Lung (tissue), 12 donors: ENCODE data around the gene FAM216B. TPM values are rescaled to one million over a fixed set of nuclear protein-coding genes. Genes with fewer than 3 reads are reported as not detected.
"Not testable (repeated sequence)": the region's sequence is repeated elsewhere in the genome, so short reads cannot be mapped to it uniquely, and the experiment has no call there.

Source experiments
- ATAC-seq: fragments of 200-7000 bp; cut with Tn5 transposase; one replicate; pipeline ENCODE4 v1.9.1; 2020; ENCODE audit warnings: moderate number of reproducible peaks; ENCODE audit not compliant: insufficient read depth, low FRiP score
- DNase-seq, 3 donors: peaks; one replicate each; pipeline ENCODE4 v3.0.0-alpha.2; 2013 to 2017
- H3K27ac ChIP-seq, 2 donors: one replicate each; pipeline ENCODE4 v1.5.1; 2013; ENCODE audit warnings: mild to moderate bottlenecking in 2 of 2, moderate library complexity in 2 of 2, control low read depth in 1 of 2, inconsistent platforms in 1 of 2, low read depth in 1 of 2, low read length in 1 of 2
- H3K27me3 ChIP-seq, 3 donors: one replicate each; pipeline ENCODE4 v1.5.1; 2013; ENCODE audit warnings: low read length in 2 of 3; ENCODE audit not compliant: control insufficient read depth in 3 of 3, insufficient read depth in 3 of 3
- H3K36me3 ChIP-seq, 4 donors: one replicate each; pipeline ENCODE4 v1.5.1; 2013; ENCODE audit warnings: low read length in 4 of 4, mild to moderate bottlenecking in 1 of 4, moderate library complexity in 1 of 4; ENCODE audit not compliant: control insufficient read depth in 4 of 4, insufficient read depth in 4 of 4
- H3K4me1 ChIP-seq, 5 donors: one replicate each; pipeline ENCODE4 v1.5.1; 2013; ENCODE audit warnings: low read length in 5 of 5, mild to moderate bottlenecking in 2 of 5, moderate library complexity in 1 of 5; ENCODE audit not compliant: control insufficient read depth in 5 of 5, insufficient read depth in 5 of 5
- H3K4me3 ChIP-seq: one replicate; pipeline ENCODE4 v1.5.1; 2013; ENCODE audit warnings: mild to moderate bottlenecking, control low read depth, moderate library complexity
- H3K9ac ChIP-seq, 2 donors: one replicate each; pipeline ENCODE4 v1.5.1; 2013; ENCODE audit warnings: low read length in 2 of 2, control low read depth in 1 of 2; ENCODE audit not compliant: insufficient read depth in 1 of 2
- H3K9me3 ChIP-seq, 4 donors: one replicate each; pipeline ENCODE4 v1.5.1; 2013; ENCODE audit warnings: low read length in 3 of 4, mild to moderate bottlenecking in 1 of 4, moderate library complexity in 1 of 4; ENCODE audit not compliant: control insufficient read depth in 4 of 4, insufficient read depth in 3 of 4
- CTCF ChIP-seq: IDR thresholded peaks from 2 replicates; pipeline ENCODE4 v1.5.1; 2012; ENCODE audit warnings: mild to moderate bottlenecking; ENCODE audit errors: control extremely low read depth, extremely low read depth
- WGBS, 2 donors: extraction: QIAGEN DNeasy Blood & Tissue Kit; methylation state at CpG; one replicate each; pipeline ENCODE4 v1.1.7; 2013; 5-methylcytosine and 5-hydroxymethylcytosine counted together
- polyA plus RNA-seq, 2 donors: library from polyadenylated mRNA; stranded (reverse); fragments of 200-250 nt; gene quantifications; one replicate each; pipeline ENCODE4 v1.2.1, GENCODE V29; 2013
- total RNA-seq, 2 donors: library from RNA; depleted of rRNA in 1 of 2; stranded (reverse); fragments of >200 nt in 1 of 2; gene quantifications; one replicate each; pipeline ENCODE4 v1.2.1, GENCODE V29; 2014 to 2021
- donor health status: control.
- donor health status: control.
- donor health status: Bipolar disorder and iron deficiency.
- donor health status: healthy.
- donor health status: DM: yes; HTN: yes; CAD: no.

FAM216B gene
- total and polyA plus RNA-seq, 4 donors: 4.9 to 70.4 (median 22.6) TPM

- DNase-seq (no peak), ATAC-seq (no peak)
- no peaks in the 10 kb centered on the region for H3K4me1 ChIP-seq
- H3K27me3 ChIP-seq: no peaks in the 10 kb centered on the region
- no peak overlapping the region for H3K4me3 ChIP-seq
- H3K27ac ChIP-seq: no peak overlapping the region
- no peak for TF ChIP-seq CTCF
- 61 to 83% methylated on average over 3 of the region's 3 CpGs for WGBS, 2 donors
- no peak overlapping the region for H3K9ac ChIP-seq
- H3K9me3 ChIP-seq: peaks cover 0 to 6% (median 0%) of the 10 kb centered on the region in 4 donors
- H3K36me3 ChIP-seq: no peaks in the 10 kb centered on the region
These were observed 34.3 kb downstream of the FAM216B start for GRCh38 chr13:42815681-42816080.

GRCh38 chr13:42816538-42816937 is 35.2 kb downstream of the FAM216B start:
- no peak for DNase-seq
- H3K9me3 ChIP-seq: peaks cover 0 to 6% (median 0%) of the 10 kb centered on the region in 4 donors
- no peak overlapping the region for H3K27ac ChIP-seq
- ATAC-seq: no peak
- H3K27me3 ChIP-seq: no peaks in the 10 kb centered on the region
- H3K4me3 ChIP-seq: no peak overlapping the region
- TF ChIP-seq CTCF: no peak
- H3K9ac ChIP-seq: no peak overlapping the region
- WGBS, 2 donors: 95 to 96% methylated on average over 2 of the region's 2 CpGs
- H3K4me1 ChIP-seq: no peaks in the 10 kb centered on the region
- H3K36me3 ChIP-seq: no peaks in the 10 kb centered on the region

- not testable (repeated sequence) for H3K36me3 ChIP-seq, H3K4me1 ChIP-seq, H3K27ac ChIP-seq, ATAC-seq, H3K9me3 ChIP-seq, DNase-seq, H3K9ac ChIP-seq, H3K4me3 ChIP-seq, H3K27me3 ChIP-seq
- 67 to 92% methylated on average over 1 of the region's 1 CpG for WGBS, 2 donors
These were observed 38.3 kb downstream of the FAM216B start for GRCh38 chr13:42819687-42820086.

GRCh38 chr13:42820451-42820850 is 39.1 kb downstream of the FAM216B start:
- no peak for TF ChIP-seq CTCF
- Histone ChIP-seq H3K9me3 (peaks cover 0 to 6% (median 0%) of the 10 kb centered on the region in 4 donors), H3K4me1 (no peaks in the 10 kb centered on the region), H3K4me3 (no peak overlapping the region), H3K9ac (no peak overlapping the region), H3K36me3 (no peaks in the 10 kb centered on the region), H3K27ac (no peak overlapping the region), H3K27me3 (peaks cover 0 to 3% (median 0%) of the 10 kb centered on the region in 3 donors)
- ATAC-seq: no peak
- 69 to 70% methylated on average over 4 of the region's 4 CpGs for WGBS, 2 donors
- no peak for DNase-seq
